C4-2B (cell line): ENCODE data around the gene DVL3.

ENCODE experiments used
- ZFX ChIP-seq: fragments of 450-650 bp; IDR thresholded peaks from 2 replicates; pipeline ENCODE4 v1.6.1; 2017
- TF ChIP-seq, protein P1 (sequence below): fragments of 450-650 bp; conservative IDR thresholded peaks from 2 replicates; pipeline ENCODE4 v1.5.1; 2017; ENCODE audit warnings: mild to moderate bottlenecking

DNA sequence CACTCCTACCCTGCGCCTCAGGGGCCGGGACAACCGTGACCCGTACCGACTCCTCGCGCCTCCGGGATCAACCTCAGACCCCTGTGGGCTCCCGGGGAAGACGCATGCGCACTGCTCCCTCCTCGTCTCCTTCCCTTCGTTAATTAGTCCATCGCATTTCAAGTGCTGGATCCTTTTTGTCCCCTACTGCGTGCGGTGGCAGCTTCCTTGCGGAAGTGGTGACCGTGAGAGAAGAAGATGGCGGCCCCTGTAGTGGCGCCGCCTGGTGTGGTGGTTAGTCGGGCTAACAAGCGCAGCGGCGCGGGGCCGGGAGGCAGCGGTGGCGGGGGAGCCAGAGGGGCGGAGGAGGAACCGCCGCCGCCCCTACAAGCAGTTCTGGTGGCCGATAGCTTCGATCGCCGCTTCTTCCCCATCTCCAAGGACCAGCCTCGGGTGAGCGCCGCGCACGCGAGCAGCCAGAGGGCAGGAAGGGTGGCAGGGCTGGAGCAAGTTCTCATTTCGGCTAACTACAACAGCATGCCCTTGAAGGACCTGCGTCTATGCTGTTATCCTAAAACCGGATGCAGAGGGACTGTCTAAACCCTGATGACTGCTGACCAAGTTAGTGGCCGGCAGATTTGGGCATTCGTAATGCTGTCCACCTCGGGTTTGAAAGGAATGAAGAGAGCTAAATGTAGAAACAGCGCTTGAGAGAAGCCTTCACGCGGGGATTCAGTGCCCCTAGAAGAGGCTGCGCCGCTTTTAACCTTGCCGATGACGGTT, 19.8 kb upstream of the DVL3 start, which contains the start of gene EIF2B5:
- TF ChIP-seq, protein P1, sequence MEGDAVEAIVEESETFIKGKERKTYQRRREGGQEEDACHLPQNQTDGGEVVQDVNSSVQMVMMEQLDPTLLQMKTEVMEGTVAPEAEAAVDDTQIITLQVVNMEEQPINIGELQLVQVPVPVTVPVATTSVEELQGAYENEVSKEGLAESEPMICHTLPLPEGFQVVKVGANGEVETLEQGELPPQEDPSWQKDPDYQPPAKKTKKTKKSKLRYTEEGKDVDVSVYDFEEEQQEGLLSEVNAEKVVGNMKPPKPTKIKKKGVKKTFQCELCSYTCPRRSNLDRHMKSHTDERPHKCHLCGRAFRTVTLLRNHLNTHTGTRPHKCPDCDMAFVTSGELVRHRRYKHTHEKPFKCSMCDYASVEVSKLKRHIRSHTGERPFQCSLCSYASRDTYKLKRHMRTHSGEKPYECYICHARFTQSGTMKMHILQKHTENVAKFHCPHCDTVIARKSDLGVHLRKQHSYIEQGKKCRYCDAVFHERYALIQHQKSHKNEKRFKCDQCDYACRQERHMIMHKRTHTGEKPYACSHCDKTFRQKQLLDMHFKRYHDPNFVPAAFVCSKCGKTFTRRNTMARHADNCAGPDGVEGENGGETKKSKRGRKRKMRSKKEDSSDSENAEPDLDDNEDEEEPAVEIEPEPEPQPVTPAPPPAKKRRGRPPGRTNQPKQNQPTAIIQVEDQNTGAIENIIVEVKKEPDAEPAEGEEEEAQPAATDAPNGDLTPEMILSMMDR: peak; percentile 41
- TF ChIP-seq ZFX: no peak
